IPS-15b (cell line): ENCODE results near the gene ART1.

Experiments used
- H3K27me3 ChIP-seq: one replicate; pipeline ENCODE4 v1.6.1; 2013; ENCODE audit warnings: low read length; ENCODE audit not compliant: control insufficient read depth, insufficient read depth
- H3K36me3 ChIP-seq: one replicate; pipeline ENCODE4 v1.6.1; 2013; ENCODE audit warnings: low read length; ENCODE audit not compliant: control insufficient read depth, insufficient read depth
- H3K4me1 ChIP-seq: one replicate; pipeline ENCODE4 v1.6.1; 2013; ENCODE audit warnings: mild to moderate bottlenecking, low read length; ENCODE audit not compliant: control insufficient read depth, insufficient read depth
- H3K4me3 ChIP-seq: one replicate; pipeline ENCODE4 v1.5.1; 2013; ENCODE audit warnings: low read depth, low read length
- H3K9ac ChIP-seq: one replicate; pipeline ENCODE4 v1.6.1; 2013; ENCODE audit warnings: low read depth, mild to moderate bottlenecking, low read length
- H3K9me3 ChIP-seq: one replicate; pipeline ENCODE4 v1.6.1; 2013; ENCODE audit warnings: mild to moderate bottlenecking, low read length; ENCODE audit not compliant: control insufficient read depth, insufficient read depth

The ART1 gene

GRCh38 chr11:3707176-3707575 lies 62.2 kb downstream of the ART1 start:
- H3K9ac ChIP-seq: no peak overlapping the region
- H3K27me3 ChIP-seq: no peaks in the 10 kb centered on the region
- H3K4me3 ChIP-seq: no peak overlapping the region
- peaks cover 8% of the 10 kb centered on the region for H3K4me1 ChIP-seq
- H3K9me3 ChIP-seq: no peaks in the 10 kb centered on the region
- peaks cover 36% of the 10 kb centered on the region for H3K36me3 ChIP-seq

- H3K9me3 ChIP-seq: no peaks in the 10 kb centered on the region
- peaks cover 8% of the 10 kb centered on the region for H3K4me1 ChIP-seq
- H3K27me3 ChIP-seq: no peaks in the 10 kb centered on the region
- H3K36me3 ChIP-seq: peaks cover 23% of the 10 kb centered on the region
- H3K4me3 ChIP-seq: no peak overlapping the region
- H3K9ac ChIP-seq: no peak overlapping the region
Measured at GRCh38 chr11:3709977-3710376, 65.0 kb downstream of the ART1 start.

- Histone ChIP-seq H3K27me3 (no peaks in the 10 kb centered on the region), H3K36me3 (peaks cover 21% of the 10 kb centered on the region), H3K9ac (peak overlapping the region; percentile 3), H3K4me3 (no peak overlapping the region), H3K9me3 (no peaks in the 10 kb centered on the region), H3K4me1 (peaks cover 8% of the 10 kb centered on the region)
Measured at GRCh38 chr11:3710485-3711259, 65.7 kb downstream of the ART1 start.

GRCh38 chr11:3712274-3712673 lies 67.3 kb downstream of the ART1 start:
- Histone ChIP-seq H3K36me3 (peaks cover 23% of the 10 kb centered on the region), H3K4me3 (no peak overlapping the region), H3K4me1 (peaks cover 8% of the 10 kb centered on the region), H3K9ac (no peak overlapping the region), H3K9me3 (no peaks in the 10 kb centered on the region), H3K27me3 (no peaks in the 10 kb centered on the region)
